ENCODE results near the gene CRMP1. TPM values are rescaled to one million over a fixed set of nuclear protein-coding genes. Genes with fewer than 3 reads are reported as not detected.

Gene CRMP1
- total RNA-seq, 1 experiment from 2014 or later, result 77.5 TPM

DNA sequence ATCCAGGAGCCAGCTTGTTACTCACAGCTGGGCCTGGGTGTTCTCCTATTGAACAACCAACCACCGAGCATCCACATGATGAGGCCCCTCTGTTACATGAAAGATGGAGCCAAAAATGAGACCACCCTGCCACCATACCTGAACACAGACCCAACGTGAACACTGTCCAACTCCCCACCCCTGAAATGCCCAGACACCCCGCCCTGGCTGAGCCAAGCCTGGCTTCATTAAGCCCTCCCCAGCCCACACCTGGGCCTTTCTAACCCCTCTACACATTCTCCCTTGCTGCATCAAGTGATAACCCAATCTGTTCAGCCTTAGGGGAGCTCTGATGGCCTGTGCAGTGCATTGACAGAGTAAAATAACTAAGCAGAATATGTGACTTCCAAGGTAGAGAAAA is 101.2 kb downstream of the CRMP1 start:
- Histone ChIP-seq H3K9me3 (ENCODE audit: low read depth, low read length, poor library complexity, severe bottlenecking) (no peaks in the 10 kb centered on the region), H3K4me3 (ENCODE audit: low read depth, low read length, poor library complexity, severe bottlenecking) (no peak overlapping the region), H3K27me3 (replicated peaks; ENCODE audit: insufficient read depth, low read depth, low read length, poor library complexity) (no peaks in the 10 kb centered on the region), H3K36me3 (ENCODE audit: insufficient read depth, low read length, poor library complexity, severe bottlenecking) (peaks cover 8% of the 10 kb centered on the region), H3K27ac (ENCODE audit: low read depth, low read length, poor library complexity, severe bottlenecking) (no peak overlapping the region), H3K4me1 (ENCODE audit: insufficient read depth, low read length, poor library complexity, severe bottlenecking) (no peaks in the 10 kb centered on the region)
- intact Hi-C loops (cut with micrococcal nuclease; ENCODE audit: unreplicated experiment), result loop anchor here (2.0 to 5.0 kb wide), 4 partner anchors 329 to 797 kb away; partner anchors contain the start of gene STK32B
- no TSS peak for BruUV-seq (replicated peaks)
- CTCF ChIA-PET, result no interaction called here
- no peak for TF ChIP-seq EZH2 (IDR thresholded peaks at IDR 0.05; ENCODE audit: borderline replicate concordance, low read depth, low read length, poor library complexity, severe bottlenecking)
- TF ChIP-seq, protein P1, sequence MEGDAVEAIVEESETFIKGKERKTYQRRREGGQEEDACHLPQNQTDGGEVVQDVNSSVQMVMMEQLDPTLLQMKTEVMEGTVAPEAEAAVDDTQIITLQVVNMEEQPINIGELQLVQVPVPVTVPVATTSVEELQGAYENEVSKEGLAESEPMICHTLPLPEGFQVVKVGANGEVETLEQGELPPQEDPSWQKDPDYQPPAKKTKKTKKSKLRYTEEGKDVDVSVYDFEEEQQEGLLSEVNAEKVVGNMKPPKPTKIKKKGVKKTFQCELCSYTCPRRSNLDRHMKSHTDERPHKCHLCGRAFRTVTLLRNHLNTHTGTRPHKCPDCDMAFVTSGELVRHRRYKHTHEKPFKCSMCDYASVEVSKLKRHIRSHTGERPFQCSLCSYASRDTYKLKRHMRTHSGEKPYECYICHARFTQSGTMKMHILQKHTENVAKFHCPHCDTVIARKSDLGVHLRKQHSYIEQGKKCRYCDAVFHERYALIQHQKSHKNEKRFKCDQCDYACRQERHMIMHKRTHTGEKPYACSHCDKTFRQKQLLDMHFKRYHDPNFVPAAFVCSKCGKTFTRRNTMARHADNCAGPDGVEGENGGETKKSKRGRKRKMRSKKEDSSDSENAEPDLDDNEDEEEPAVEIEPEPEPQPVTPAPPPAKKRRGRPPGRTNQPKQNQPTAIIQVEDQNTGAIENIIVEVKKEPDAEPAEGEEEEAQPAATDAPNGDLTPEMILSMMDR (conservative IDR thresholded peaks at IDR 0.05; ENCODE audit: low read depth, low read length), result no peak
- POLR2A ChIA-PET (ENCODE audit: low non-redundant PET), result no interaction called here
- DNase-seq (ENCODE audit: low spot score), result no peak

DNA sequence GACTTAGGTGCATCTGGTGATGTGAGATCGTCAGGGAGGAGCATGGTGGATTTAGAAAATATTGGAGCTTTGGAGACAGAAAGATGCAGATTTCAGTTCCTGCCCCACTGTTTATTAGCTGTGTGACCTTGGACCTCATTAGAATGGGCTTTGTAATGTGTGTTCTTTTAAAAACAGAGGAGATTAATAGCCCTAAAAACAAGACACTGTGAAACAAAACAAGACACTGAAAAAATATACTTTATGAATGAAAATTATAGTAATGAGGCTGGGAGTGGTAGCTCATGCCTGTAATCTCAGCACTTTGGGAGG is 102.4 kb downstream of the CRMP1 start:
- CTCF ChIA-PET, result interaction anchor here (0.6 kb wide), 2 partner anchors 744 to 889 kb away, joined by 7 to 8 read pairs; no protein-coding TSS in a partner anchor
- H3K4me3 ChIP-seq (ENCODE audit: low read depth, low read length, poor library complexity, severe bottlenecking), result no peak overlapping the region
- no peaks in the 10 kb centered on the region for H3K9me3 ChIP-seq (ENCODE audit: low read depth, low read length, poor library complexity, severe bottlenecking)
- no peak overlapping the region for H3K27ac ChIP-seq (ENCODE audit: low read depth, low read length, poor library complexity, severe bottlenecking)
- TF ChIP-seq EZH2 (IDR thresholded peaks at IDR 0.05; ENCODE audit: borderline replicate concordance, low read depth, low read length, poor library complexity, severe bottlenecking), result no peak
- TF ChIP-seq, protein P1 (conservative IDR thresholded peaks at IDR 0.05; ENCODE audit: low read depth, low read length), result no peak
- H3K4me1 ChIP-seq (ENCODE audit: insufficient read depth, low read length, poor library complexity, severe bottlenecking), result no peaks in the 10 kb centered on the region
- no TSS peak for BruUV-seq (replicated peaks)
- H3K36me3 ChIP-seq (ENCODE audit: insufficient read depth, low read length, poor library complexity, severe bottlenecking), result peaks cover under 1% of the 10 kb centered on the region
- H3K27me3 ChIP-seq (replicated peaks; ENCODE audit: insufficient read depth, low read depth, low read length, poor library complexity), result no peaks in the 10 kb centered on the region
- no peak for DNase-seq (ENCODE audit: low spot score)
- intact Hi-C loops (cut with micrococcal nuclease; ENCODE audit: unreplicated experiment), result loop anchor here (2.0 to 5.0 kb wide), 4 partner anchors 328 to 796 kb away; partner anchors contain the start of gene STK32B
- POLR2A ChIA-PET (ENCODE audit: low non-redundant PET), result no interaction called here

DNA sequence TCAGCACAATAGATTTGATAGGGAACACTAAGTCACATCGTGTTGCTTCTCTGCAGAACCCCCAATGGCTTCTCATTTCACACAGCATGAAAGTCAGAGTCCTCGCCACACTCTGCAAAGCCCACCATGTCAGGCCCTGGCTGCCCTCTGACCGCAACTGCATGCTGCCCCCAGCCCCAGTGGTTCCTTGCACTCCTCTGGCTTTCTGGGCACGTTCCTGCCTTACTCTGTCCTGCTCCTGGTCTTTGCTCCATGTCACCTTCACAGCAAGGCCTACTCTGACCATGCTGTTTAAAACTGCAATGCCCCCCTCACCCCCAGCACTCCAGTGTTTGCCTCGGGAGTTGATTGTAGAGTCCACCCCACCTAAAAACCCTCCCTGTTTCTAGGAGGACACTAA is 103.7 kb downstream of the CRMP1 start:
- no peaks in the 10 kb centered on the region for H3K9me3 ChIP-seq (ENCODE audit: low read depth, low read length, poor library complexity, severe bottlenecking)
- no TSS peak for BruUV-seq (replicated peaks)
- ChIA-PET CTCF (no interaction called here), POLR2A (ENCODE audit: low non-redundant PET) (no interaction called here)
- intact Hi-C loops (cut with micrococcal nuclease; ENCODE audit: unreplicated experiment), result no loop called here
- DNase-seq (ENCODE audit: low spot score), result no peak
- no peak overlapping the region for H3K27ac ChIP-seq (ENCODE audit: low read depth, low read length, poor library complexity, severe bottlenecking)
- H3K36me3 ChIP-seq (ENCODE audit: insufficient read depth, low read length, poor library complexity, severe bottlenecking), result peaks cover 6% of the 10 kb centered on the region
- H3K27me3 ChIP-seq (replicated peaks; ENCODE audit: insufficient read depth, low read depth, low read length, poor library complexity), result no peaks in the 10 kb centered on the region
- no peak overlapping the region for H3K4me3 ChIP-seq (ENCODE audit: low read depth, low read length, poor library complexity, severe bottlenecking)
- H3K4me1 ChIP-seq (ENCODE audit: insufficient read depth, low read length, poor library complexity, severe bottlenecking), result no peaks in the 10 kb centered on the region
- no peak for TF ChIP-seq EZH2 (IDR thresholded peaks at IDR 0.05; ENCODE audit: borderline replicate concordance, low read depth, low read length, poor library complexity, severe bottlenecking)
- TF ChIP-seq, protein P1 (conservative IDR thresholded peaks at IDR 0.05; ENCODE audit: low read depth, low read length), result no peak

Data from A673 (cell line).